Measurements from ENCODE around the gene TMTC3.

DNA sequence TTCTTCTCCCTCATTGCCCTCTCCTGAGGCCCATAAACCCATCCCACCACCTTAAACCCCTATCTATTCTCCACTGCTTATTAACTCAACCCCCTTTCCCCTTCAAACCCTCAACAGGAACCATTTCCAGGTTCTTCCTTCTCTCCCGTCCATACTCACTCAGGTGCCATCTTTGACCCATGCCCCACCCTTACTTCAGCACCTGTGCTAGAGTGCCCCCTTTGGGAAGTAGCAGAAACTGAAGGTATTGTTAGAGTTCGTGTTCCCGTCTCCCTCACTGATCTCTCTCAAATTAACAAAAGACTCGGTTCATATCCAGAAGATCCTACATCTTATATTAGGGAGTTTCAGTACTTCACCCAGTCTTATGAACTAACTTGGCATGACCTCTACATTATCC lies 86.6 kb downstream of the TMTC3 start:
- TF ChIP-seq, protein P1, sequence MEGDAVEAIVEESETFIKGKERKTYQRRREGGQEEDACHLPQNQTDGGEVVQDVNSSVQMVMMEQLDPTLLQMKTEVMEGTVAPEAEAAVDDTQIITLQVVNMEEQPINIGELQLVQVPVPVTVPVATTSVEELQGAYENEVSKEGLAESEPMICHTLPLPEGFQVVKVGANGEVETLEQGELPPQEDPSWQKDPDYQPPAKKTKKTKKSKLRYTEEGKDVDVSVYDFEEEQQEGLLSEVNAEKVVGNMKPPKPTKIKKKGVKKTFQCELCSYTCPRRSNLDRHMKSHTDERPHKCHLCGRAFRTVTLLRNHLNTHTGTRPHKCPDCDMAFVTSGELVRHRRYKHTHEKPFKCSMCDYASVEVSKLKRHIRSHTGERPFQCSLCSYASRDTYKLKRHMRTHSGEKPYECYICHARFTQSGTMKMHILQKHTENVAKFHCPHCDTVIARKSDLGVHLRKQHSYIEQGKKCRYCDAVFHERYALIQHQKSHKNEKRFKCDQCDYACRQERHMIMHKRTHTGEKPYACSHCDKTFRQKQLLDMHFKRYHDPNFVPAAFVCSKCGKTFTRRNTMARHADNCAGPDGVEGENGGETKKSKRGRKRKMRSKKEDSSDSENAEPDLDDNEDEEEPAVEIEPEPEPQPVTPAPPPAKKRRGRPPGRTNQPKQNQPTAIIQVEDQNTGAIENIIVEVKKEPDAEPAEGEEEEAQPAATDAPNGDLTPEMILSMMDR (IDR thresholded peaks at IDR 0.05; ENCODE audit: extremely low read depth in 1 of 2, insufficient read depth in 1 of 2, low read depth in 1 of 2, low read length in 2 of 2): no peak
- TF ChIP-seq, protein P2, sequence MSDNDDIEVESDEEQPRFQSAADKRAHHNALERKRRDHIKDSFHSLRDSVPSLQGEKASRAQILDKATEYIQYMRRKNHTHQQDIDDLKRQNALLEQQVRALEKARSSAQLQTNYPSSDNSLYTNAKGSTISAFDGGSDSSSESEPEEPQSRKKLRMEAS (IDR thresholded peaks at IDR 0.05; ENCODE audit: insufficient read depth, insufficient read length): no peak
- TF ChIP-seq POLR2A (IDR thresholded peaks at IDR 0.05; ENCODE audit: low read depth, low read length) (no peak), POLR2AphosphoS5 (IDR thresholded peaks at IDR 0.05; ENCODE audit: insufficient read depth, low read depth, low read length) (no peak), EZH2 (IDR thresholded peaks at IDR 0.05; ENCODE audit: borderline replicate concordance, low read depth, low read length, severe bottlenecking) (no peak), JUN (IDR thresholded peaks at IDR 0.05; ENCODE audit: borderline replicate concordance, insufficient read depth, insufficient read length, low read depth) (no peak), MYC (IDR thresholded peaks at IDR 0.05; ENCODE audit: low read depth, low read length) (no peak)

All from endothelial cell of umbilical vein (primary cell).